Measurements from ENCODE around the gene SCAMP1. TPM values are rescaled to one million over a fixed set of nuclear protein-coding genes. Genes with fewer than 3 reads are reported as not detected.

Gene SCAMP1
- total and polyA plus RNA-seq, 2 of the 13 experiments (the other 11 are each of a cell fraction or from before 2014, with no cell fraction given), result 18.2 to 33.7 TPM

GRCh38 chr5:78449103-78449502 lies 88.7 kb downstream of the SCAMP1 start:
- ATAC-seq (no peak), FAIRE-seq (no peak), DNase-seq (ENCODE audit: low spot score) (no peak)
- Histone ChIP-seq H3K27me3 (ENCODE audit: control insufficient read depth in 1 of 2, insufficient read depth in 2 of 2, low read length in 2 of 2) (no peaks in the 10 kb centered on the region), H3K27ac (ENCODE audit: extremely low read length, insufficient read depth, low read length) (no peak overlapping the region), H3K4me2 (ENCODE audit: low read depth, low read length) (no peak overlapping the region), H4K20me1 (ENCODE audit: insufficient read depth, low read length) (no peaks in the 10 kb centered on the region), H3K9ac (ENCODE audit: insufficient read depth, low read depth, low read length) (no peak overlapping the region), H3K4me3 (replicated peaks in 1 of 3; ENCODE audit: insufficient read depth in 1 of 3, low read depth in 2 of 3, low read length in 3 of 3) (no peak overlapping the region), H3K36me3 (replicated peaks in 1 of 2; ENCODE audit: control insufficient read depth in 1 of 2, insufficient read depth in 2 of 2, low read length in 2 of 2) (no peaks in the 10 kb centered on the region), H3K79me2 (ENCODE audit: insufficient read depth, low read length) (no peaks in the 10 kb centered on the region), H2AFZ (ENCODE audit: low read length) (no peak overlapping the region), H3K9me3 (ENCODE audit: low read length) (no peaks in the 10 kb centered on the region), H3K4me1 (ENCODE audit: insufficient read depth, low read length) (no peaks in the 10 kb centered on the region)
- intact Hi-C loops (cut with micrococcal nuclease; ENCODE audit: unreplicated experiment) (no loop called here), in situ Hi-C loops (cut with HindIII; ENCODE audit: extremely low pct_ligation_motif_present, low pct_unique_long_range_greater_than_20kb) (no loop called here)
- no TSS peak for BruUV-seq (replicated peaks)
- TF ChIP-seq ZNF383 (CRISPR knock-in tag; IDR thresholded peaks at IDR 0.05; ENCODE audit: borderline replicate concordance) (no peak), EEA1 (CRISPR knock-in tag; IDR thresholded peaks at IDR 0.05; ENCODE audit: borderline replicate concordance) (no peak), NR0B2 (CRISPR knock-in tag; IDR thresholded peaks at IDR 0.05) (no peak), FOXP4 (CRISPR knock-in tag; IDR thresholded peaks at IDR 0.05) (no peak), TBL1XR1 (IDR thresholded peaks at IDR 0.05; ENCODE audit: borderline replicate concordance, low read length, partially characterized antibody) (no peak), ZNF850 (CRISPR knock-in tag; conservative IDR thresholded peaks at IDR 0.05) (no peak), SP4 (CRISPR knock-in tag; IDR thresholded peaks at IDR 0.05) (no peak), RARG (CRISPR knock-in tag; IDR thresholded peaks at IDR 0.05; ENCODE audit: low read depth) (no peak), YEATS2 (CRISPR knock-in tag; IDR thresholded peaks at IDR 0.05; ENCODE audit: borderline replicate concordance) (no peak), JDP2 (CRISPR knock-in tag; IDR thresholded peaks at IDR 0.05; ENCODE audit: borderline replicate concordance) (no peak), ZNF639 (CRISPR knock-in tag; conservative IDR thresholded peaks at IDR 0.05) (no peak), ZNF597 (CRISPR knock-in tag; IDR thresholded peaks at IDR 0.05) (no peak), USF2 (IDR thresholded peaks at IDR 0.05; ENCODE audit: low read depth, low read length) (no peak), USF2 (CRISPR knock-in tag; IDR thresholded peaks at IDR 0.05; ENCODE audit: borderline replicate concordance) (no peak)
- POLR2A ChIA-PET, result no interaction called here
- CTCF ChIA-PET (ENCODE audit: low intra/inter-chr PET ratio, low total read pairs), result no interaction called here

All from HepG2 (cell line).